Activated CD8-positive, alpha-beta memory T cell treated with anti-CD3 and anti-CD28 coated beads for 4 hours (primary cell): ENCODE results near the gene P2RY14.
A peak's percentile ranks its signal among the peaks of the same experiment; 100 is the strongest.

Source experiments
- DNase-seq, 2 donors: peaks; one replicate each; pipeline ENCODE4 v3.0.0-alpha.2; 2020; ENCODE audit warnings: low read depth in 2 of 2

P2RY14 gene

GRCh38 chr3:151213881-151214280 is 64.5 kb downstream of the P2RY14 start:
- DNase-seq, result no peak

- DNase-seq, result no peak
Observed at GRCh38 chr3:151213151-151213550, 65.2 kb downstream of the P2RY14 start.

- DNase-seq, result no peak
Observed at GRCh38 chr3:151210676-151211381, 67.5 kb downstream of the P2RY14 start.

GRCh38 chr3:151209654-151210053 is 68.7 kb downstream of the P2RY14 start:
- no peak for DNase-seq

- no peak for DNase-seq
Observed at GRCh38 chr3:151206201-151206600, 72.1 kb downstream of the P2RY14 start.

- DNase-seq, result no peak
Observed at GRCh38 chr3:151205482-151205881, 72.9 kb downstream of the P2RY14 start.

GRCh38 chr3:151204530-151205402 is 73.6 kb downstream of the P2RY14 start:
- no peak for DNase-seq

- peak; percentile 30 to 60 for DNase-seq
Observed at GRCh38 chr3:151203051-151203420, 75.3 kb downstream of the P2RY14 start, which contains the start of gene GPR171. GPR171 (minus strand) TSS chr3:151203216; CDS start chr3:151199386, 3,830 bp downstream.

GRCh38 chr3:151201051-151201730 is 77.2 kb downstream of the P2RY14 start:
- DNase-seq, result no peak

GRCh38 chr3:151200586-151200985 is 77.8 kb downstream of the P2RY14 start:
- no peak for DNase-seq

- no peak for DNase-seq
Observed at GRCh38 chr3:151199554-151200438, 78.5 kb downstream of the P2RY14 start.

- no peak for DNase-seq
Observed at GRCh38 chr3:151198849-151199248, 79.5 kb downstream of the P2RY14 start.

GRCh38 chr3:151197981-151198767 is 80.2 kb downstream of the P2RY14 start:
- no peak for DNase-seq

GRCh38 chr3:151197228-151197627 is 81.1 kb downstream of the P2RY14 start:
- no peak for DNase-seq

GRCh38 chr3:151196434-151196833 is 81.9 kb downstream of the P2RY14 start:
- no peak for DNase-seq

GRCh38 chr3:151195826-151196225 is 82.5 kb downstream of the P2RY14 start:
- no peak for DNase-seq

GRCh38 chr3:151192545-151192944 is 85.8 kb downstream of the P2RY14 start:
- DNase-seq, result no peak

- DNase-seq, result no peak
Observed at GRCh38 chr3:151191095-151191494, 87.2 kb downstream of the P2RY14 start.

GRCh38 chr3:151183265-151183671 is 95.1 kb downstream of the P2RY14 start:
- no peak for DNase-seq

- no peak for DNase-seq
Observed at GRCh38 chr3:151182349-151183079, 95.8 kb downstream of the P2RY14 start.
